K562 (cell line): ENCODE results near the gene ATAD3C. TPM values are rescaled to one million over a fixed set of nuclear protein-coding genes. Genes with fewer than 3 reads are reported as not detected.

ENCODE experiments used
- ARID4B ChIP-seq: sonication (generic); formaldehyde crosslinking; IDR thresholded peaks from 2 replicates; pipeline ENCODE4 v1.8.0; 2022; ENCODE audit warnings: mild to moderate bottlenecking, missing genetic modification reagents
- ATF7 ChIP-seq: fragments of 450-650 bp; IDR thresholded peaks from 2 replicates; pipeline ENCODE4 v1.7.1; 2014; ENCODE audit warnings: mild to moderate bottlenecking, moderate library complexity
- C11orf30 ChIP-seq: fragments of 450-650 bp; IDR thresholded peaks from 2 replicates; pipeline ENCODE4 v1.6.1; 2016; ENCODE audit warnings: low read depth, mild to moderate bottlenecking
- FOSL1 ChIP-seq: fragments of 200-800 bp; sonication (Bioruptor generic); conservative IDR thresholded peaks from 2 replicates; pipeline ENCODE4 v1.6.1; 2016; ENCODE audit warnings: missing genetic modification characterization, missing compliant biosample characterization
- MBD2 ChIP-seq: sonication (generic); IDR thresholded peaks from 2 replicates; pipeline ENCODE4 v1.6.1; 2016; ENCODE audit warnings: low read depth, borderline replicate concordance
- POLR3A ChIP-seq: IDR thresholded peaks from 2 replicates; pipeline ENCODE4 v1.6.1; 2011; ENCODE audit warnings: borderline replicate concordance, mild to moderate bottlenecking, moderate library complexity; ENCODE audit not compliant: insufficient read length, insufficient read depth; ENCODE audit errors: extremely low read depth
- POLR3G ChIP-seq: IDR thresholded peaks from 2 replicates; pipeline ENCODE4 v1.6.1; 2011; ENCODE audit not compliant: insufficient read length, insufficient replicate concordance; ENCODE audit errors: extremely low read depth
- PPARD ChIP-seq: fragments of 250-450 bp; sonication (Bioruptor Pico); IDR thresholded peaks from 2 replicates; pipeline ENCODE4 v1.8.0; 2022; ENCODE audit warnings: inconsistent platforms, mild to moderate bottlenecking, moderate library complexity
- RFX1 ChIP-seq: fragments of 450-650 bp; IDR thresholded peaks from 2 replicates; pipeline ENCODE4 v1.6.1; 2016; ENCODE audit warnings: mild to moderate bottlenecking, moderate library complexity
- RNF219 ChIP-seq: fragments of 250-450 bp; sonication (Bioruptor Pico); IDR thresholded peaks from 2 replicates; pipeline ENCODE4 v1.5.0; 2022; ENCODE audit warnings: mild to moderate bottlenecking
- SLC30A9 ChIP-seq: fragments of 250-450 bp; sonication (Bioruptor Pico); IDR thresholded peaks from 2 replicates; pipeline ENCODE4 v1.8.0; 2022; ENCODE audit warnings: mild to moderate bottlenecking, moderate library complexity
- TBP ChIP-seq: optimal IDR thresholded peaks from 2 replicates; pipeline ENCODE3; 2011; ENCODE audit warnings: low read depth, low read length, improper control_type of control experiment
- ZNF609 ChIP-seq: sonication (generic); formaldehyde crosslinking; IDR thresholded peaks from 2 replicates; pipeline ENCODE4 v1.8.1; 2023; ENCODE audit warnings: missing genetic modification reagents, mild to moderate bottlenecking, borderline replicate concordance
- polyA plus RNA-seq, 8 experiments: library from polyadenylated mRNA; depleted of rRNA in 4 of 8; stranded (reverse) in 5 of 8; unstranded in 3 of 8; fragments of >200 nt; fragmentation: Nextera tagmentation in 2 of 8; fragmentation: Illumina TruSeq in 1 of 8; extraction: Ambion mirVana in 2 of 8; extraction: Trizol in 1 of 8; gene quantifications; 2 replicates each; pipeline versions ENCODE4 v1.2.1 to v1.2.3, GENCODE V29; 2011 to 2014; ENCODE audit warnings: inconsistent platforms in 1 of 8, missing spikeins in 1 of 8
- total RNA-seq, 7 experiments: library from RNA; depleted of rRNA in 6 of 7; stranded (reverse); fragments of >200 nt in 6 of 7; fragmentation: Illumina TruSeq in 2 of 7; extraction: Trizol in 2 of 7; gene quantifications; 2 replicates each; pipeline versions ENCODE4 v1.2.1 to v1.2.3, GENCODE V29; 2011 to 2021; ENCODE audit warnings: low replicate concordance in 1 of 7
- TF ChIP-seq, protein P1 (sequence below), 2 experiments: IDR thresholded peaks; 2 replicates each; pipeline ENCODE4 v1.6.1; 2011; ENCODE audit warnings: borderline replicate concordance in 1 of 2, control low read depth in 1 of 2, low read depth in 1 of 2, low read length in 1 of 2, mild to moderate bottlenecking in 1 of 2, mixed read lengths in 1 of 2, moderate library complexity in 1 of 2; ENCODE audit not compliant: insufficient read depth in 1 of 2, insufficient read length in 1 of 2, poor library complexity in 1 of 2, severe bottlenecking in 1 of 2; ENCODE audit errors: extremely low read depth in 1 of 2

ATAD3C gene
- total and polyA plus RNA-seq, 9 of the 15 experiments (the other 6 are each of a cell fraction or from before 2014, with no cell fraction given), result 0.03 to 0.18 TPM; not detected in 7

DNA sequence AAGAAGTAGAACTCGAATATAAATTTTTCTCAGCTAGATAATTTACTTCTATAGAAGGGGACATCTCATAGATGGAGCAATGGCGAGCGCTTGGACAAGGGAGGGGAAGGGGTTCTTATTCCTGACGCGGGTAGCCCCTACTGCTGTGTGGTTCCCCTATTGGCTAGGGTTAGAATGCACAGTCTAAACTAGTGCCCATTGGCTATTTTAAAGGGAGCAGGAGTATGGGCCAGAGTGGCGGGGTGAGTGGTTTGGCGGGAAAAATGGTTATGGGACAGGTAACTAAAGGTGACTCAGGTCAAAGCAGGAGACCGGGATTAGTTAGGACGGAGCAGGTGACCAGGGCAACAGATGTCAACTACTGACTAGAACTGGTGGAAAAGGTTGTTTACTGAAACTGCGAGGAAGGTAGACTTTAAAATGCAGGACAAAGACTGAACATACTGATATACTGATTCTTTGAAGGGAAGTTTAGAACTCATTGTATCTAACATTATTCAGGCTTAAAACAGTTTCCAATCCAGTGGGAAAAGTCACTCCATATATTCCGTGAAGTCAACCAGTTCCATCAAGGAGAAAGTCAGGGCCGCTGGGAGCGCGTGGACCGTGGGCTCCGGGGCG lies 61.5 kb downstream of the ATAD3C start (continued):
- TF ChIP-seq, protein P1, sequence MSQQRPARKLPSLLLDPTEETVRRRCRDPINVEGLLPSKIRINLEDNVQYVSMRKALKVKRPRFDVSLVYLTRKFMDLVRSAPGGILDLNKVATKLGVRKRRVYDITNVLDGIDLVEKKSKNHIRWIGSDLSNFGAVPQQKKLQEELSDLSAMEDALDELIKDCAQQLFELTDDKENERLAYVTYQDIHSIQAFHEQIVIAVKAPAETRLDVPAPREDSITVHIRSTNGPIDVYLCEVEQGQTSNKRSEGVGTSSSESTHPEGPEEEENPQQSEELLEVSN (IDR thresholded peaks at IDR 0.05; ENCODE audit: borderline replicate concordance in 1 of 2, extremely low read depth in 1 of 2, insufficient read depth in 1 of 2, insufficient read length in 1 of 2, low read depth in 1 of 2, low read length in 1 of 2, poor library complexity in 1 of 2, severe bottlenecking in 1 of 2), result peak in 1 of 2 experiments; percentile 61
- 0 out of 2 replicates have a peak, but pooled peaks have one; percentile 2 for TF ChIP-seq SLC30A9
- no peak for TF ChIP-seq FOSL1 (tag)
- TF ChIP-seq RFX1, result no peak
- TF ChIP-seq C11orf30, result no peak
- no peak for TF ChIP-seq MBD2
- TF ChIP-seq POLR3A, result no peak
- no peak for TF ChIP-seq PPARD
- TF ChIP-seq RNF219 (CRISPR knock-in tag), result no peak
- no peak for TF ChIP-seq ZNF609 (CRISPR knock-in tag)
- TF ChIP-seq TBP, result no peak
- TF ChIP-seq ATF7, result no peak
- TF ChIP-seq POLR3G, result no peak
- no peak for TF ChIP-seq ARID4B (CRISPR knock-in tag)
